AG10803 (cell line): ENCODE measurements around the gene CLSTN2.

Source experiments
- DNase-seq: peaks from one replicate; pipeline ENCODE4 v3.0.0; 2010; ENCODE audit warnings: low read depth
- H3K4me3 ChIP-seq: 2 replicates; pipeline ENCODE4 v1.5.1; 2011; ENCODE audit warnings: mild to moderate bottlenecking, low read length, control low read depth
- CTCF ChIP-seq: conservative IDR thresholded peaks from 2 replicates; pipeline ENCODE4 v1.5.1; 2011; ENCODE audit warnings: mild to moderate bottlenecking, low read length, control low read depth, inconsistent platforms

Gene CLSTN2

GRCh38 chr3:139935016-139935865 is at the start of gene CLSTN2:
Gene CLSTN2, plus strand, starts transcription at chr3:139935185.
- peak within 1 kb of the TSS; percentile 15; the same call in 1 of the 2 replicates for H3K4me3 ChIP-seq
- DNase-seq: peak; percentile 7
- TF ChIP-seq CTCF: no peak

- DNase-seq: no peak
- H3K4me3 ChIP-seq: no peak overlapping the region
- TF ChIP-seq CTCF: no peak
Observed at GRCh38 chr3:139887431-139887830, 47.6 kb upstream of the CLSTN2 start.

GRCh38 chr3:139888561-139889140 is 46.3 kb upstream of the CLSTN2 start:
- no peak for DNase-seq
- no peak for TF ChIP-seq CTCF
- H3K4me3 ChIP-seq: no peak overlapping the region

- TF ChIP-seq CTCF: no peak
Observed at GRCh38 chr3:139893267-139893962, 41.6 kb upstream of the CLSTN2 start.

GRCh38 chr3:139893963-139894642 is 40.9 kb upstream of the CLSTN2 start:
- no peak for TF ChIP-seq CTCF
- no peak overlapping the region for H3K4me3 ChIP-seq
- no peak for DNase-seq

More at GRCh38 chr3:139893267-139893962, 41.6 kb upstream of the CLSTN2 start:
- no peak overlapping the region for H3K4me3 ChIP-seq
- DNase-seq: no peak

GRCh38 chr3:139894643-139894989 is 40.4 kb upstream of the CLSTN2 start:
- DNase-seq: no peak
- TF ChIP-seq CTCF: no peak

More at GRCh38 chr3:139894643-139894989, 40.4 kb upstream of the CLSTN2 start:
- no peak overlapping the region for H3K4me3 ChIP-seq
